ENCODE results near the gene MYL9.

GRCh38 chr20:36574366-36575135, 33.2 kb downstream of the MYL9 start:
- peak in 1 of 3 experiments; percentile 3 for TF ChIP-seq CTCF (IDR thresholded peaks at IDR 0.05)
- TF ChIP-seq POLR2A (IDR thresholded peaks at IDR 0.05; ENCODE audit: low read depth): no peak
- peak in 1 of 2 donors; percentile 28 for TF ChIP-seq POLR2AphosphoS5 (IDR thresholded peaks at IDR 0.05)
- TF ChIP-seq EP300 (IDR thresholded peaks at IDR 0.05): no peak
